Measurements from ENCODE around the gene SOWAHA.

DNA sequence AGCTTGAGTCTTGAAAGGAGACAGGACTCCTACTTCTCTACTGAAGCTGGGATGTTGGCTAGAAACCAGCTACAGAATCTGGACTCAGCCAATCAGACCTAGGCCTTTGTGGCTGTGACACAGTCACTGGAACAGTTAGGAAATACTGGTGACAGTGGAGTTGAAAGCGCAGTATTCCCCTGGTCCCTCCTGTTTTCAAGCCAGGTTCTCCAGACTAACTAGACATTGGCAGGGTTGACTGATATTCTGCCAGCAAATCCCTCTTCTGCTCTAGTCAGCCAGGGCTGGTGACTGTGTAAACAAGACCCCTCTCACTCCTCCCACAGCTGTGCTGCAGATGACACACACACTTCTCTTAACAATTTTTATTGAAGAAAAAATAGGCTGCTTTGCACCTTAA is 8.7 kb downstream of the SOWAHA start:
- TF ChIP-seq, protein P1, sequence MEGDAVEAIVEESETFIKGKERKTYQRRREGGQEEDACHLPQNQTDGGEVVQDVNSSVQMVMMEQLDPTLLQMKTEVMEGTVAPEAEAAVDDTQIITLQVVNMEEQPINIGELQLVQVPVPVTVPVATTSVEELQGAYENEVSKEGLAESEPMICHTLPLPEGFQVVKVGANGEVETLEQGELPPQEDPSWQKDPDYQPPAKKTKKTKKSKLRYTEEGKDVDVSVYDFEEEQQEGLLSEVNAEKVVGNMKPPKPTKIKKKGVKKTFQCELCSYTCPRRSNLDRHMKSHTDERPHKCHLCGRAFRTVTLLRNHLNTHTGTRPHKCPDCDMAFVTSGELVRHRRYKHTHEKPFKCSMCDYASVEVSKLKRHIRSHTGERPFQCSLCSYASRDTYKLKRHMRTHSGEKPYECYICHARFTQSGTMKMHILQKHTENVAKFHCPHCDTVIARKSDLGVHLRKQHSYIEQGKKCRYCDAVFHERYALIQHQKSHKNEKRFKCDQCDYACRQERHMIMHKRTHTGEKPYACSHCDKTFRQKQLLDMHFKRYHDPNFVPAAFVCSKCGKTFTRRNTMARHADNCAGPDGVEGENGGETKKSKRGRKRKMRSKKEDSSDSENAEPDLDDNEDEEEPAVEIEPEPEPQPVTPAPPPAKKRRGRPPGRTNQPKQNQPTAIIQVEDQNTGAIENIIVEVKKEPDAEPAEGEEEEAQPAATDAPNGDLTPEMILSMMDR (IDR thresholded peaks at IDR 0.05), result no peak
- no peak for TF ChIP-seq POLR2A (IDR thresholded peaks at IDR 0.05)

All from ovary (tissue), 3 donors.